A673 (cell line): ENCODE data around the gene CYS1. TPM values are rescaled to one million over a fixed set of nuclear protein-coding genes. Genes with fewer than 3 reads are reported as not detected.
"Not testable (repeated sequence)": the region's sequence is repeated elsewhere in the genome, so short reads cannot be mapped to it uniquely, and the experiment has no call there.

ENCODE experiments used
- BruUV-seq: library from RNA; stranded (reverse); fragments of 400-500 nt; replicated peaks from 2 replicates; lab custom pipeline; 2021; lab: Mats Ljungman, UMichigan
- CTCF ChIA-PET: fragments of 300-600 bp; sonication (Branson Sonifier 250); formaldehyde crosslinking; loops from one replicate; lab custom pipeline; 2022; ENCODE audit warnings: antibody characterized with exemption; lab: Charles Lee
- POLR2A ChIA-PET: fragments of 300-600 bp; sonication (Branson Sonifier 250); formaldehyde crosslinking; loops from one replicate; lab custom pipeline; 2022; ENCODE audit warnings: antibody characterized with exemption; ENCODE audit not compliant: low non-redundant PET; lab: Charles Lee
- DNase-seq: peaks from one replicate; pipeline ENCODE4 v3.0.0-alpha.2; 2015; ENCODE audit warnings: low spot score
- H3K27ac ChIP-seq: fragments of 200-600 bp; sonication (generic); 2 replicates; pipeline ENCODE4 v1.5.1; 2016; ENCODE audit warnings: mixed run types, low read depth, mild to moderate bottlenecking, mixed read lengths, antibody characterized with exemption, low read length; ENCODE audit not compliant: poor library complexity, severe bottlenecking
- H3K27me3 ChIP-seq: fragments of 200-600 bp; sonication (generic); replicated peaks from 2 replicates; pipeline ENCODE4 v1.6.1; 2017; ENCODE audit warnings: mixed run types, low read depth, mild to moderate bottlenecking, mixed read lengths, antibody characterized with exemption, low read length; ENCODE audit not compliant: insufficient read depth, poor library complexity
- H3K36me3 ChIP-seq: fragments of 200-600 bp; sonication (generic); 2 replicates; pipeline ENCODE4 v1.6.1; 2016; ENCODE audit warnings: mixed run types, mild to moderate bottlenecking, mixed read lengths, antibody characterized with exemption, low read length; ENCODE audit not compliant: insufficient read depth, poor library complexity, severe bottlenecking
- H3K4me1 ChIP-seq: fragments of 200-600 bp; sonication (generic); 2 replicates; pipeline ENCODE4 v1.6.1; 2017; ENCODE audit warnings: mixed run types, mild to moderate bottlenecking, mixed read lengths, antibody characterized with exemption, low read length; ENCODE audit not compliant: insufficient read depth, poor library complexity, severe bottlenecking
- H3K4me3 ChIP-seq: fragments of 200-600 bp; sonication (generic); 2 replicates; pipeline ENCODE4 v1.5.1; 2016; ENCODE audit warnings: low read depth, mixed run types, mild to moderate bottlenecking, mixed read lengths, low read length; ENCODE audit not compliant: poor library complexity, severe bottlenecking
- H3K9me3 ChIP-seq: fragments of 200-600 bp; sonication (generic); 2 replicates; pipeline ENCODE4 v1.6.1; 2016; ENCODE audit warnings: mixed run types, low read depth, mild to moderate bottlenecking, mixed read lengths, antibody characterized with exemption, low read length; ENCODE audit not compliant: poor library complexity, severe bottlenecking
- EZH2 ChIP-seq: fragments of 200-600 bp; sonication (generic); IDR thresholded peaks from 2 replicates; pipeline ENCODE4 v1.6.1; 2017; ENCODE audit warnings: borderline replicate concordance, low read depth, mild to moderate bottlenecking, mixed read lengths, antibody characterized with exemption, low read length; ENCODE audit not compliant: poor library complexity, severe bottlenecking
- intact Hi-C: fragments of 100-400 bp; cut with micrococcal nuclease; formaldehyde crosslinking; loops from one replicate; pipeline ENCODE4 v1.10.0; 2022; ENCODE audit not compliant: unreplicated experiment
- total RNA-seq: library from RNA; stranded (reverse); gene quantifications from 2 replicates; pipeline ENCODE4 v1.2.3, GENCODE V29; 2021
- TF ChIP-seq, protein P1 (sequence below): fragments of 300-800, 200-600 bp; sonication (generic); conservative IDR thresholded peaks from 2 replicates; pipeline ENCODE4 v1.5.1; 2017; ENCODE audit warnings: low read depth, mild to moderate bottlenecking, antibody characterized with exemption, low read length, moderate library complexity, mixed read lengths

CYS1 gene
- total RNA-seq, 1 experiment from 2014 or later = not detected

DNA sequence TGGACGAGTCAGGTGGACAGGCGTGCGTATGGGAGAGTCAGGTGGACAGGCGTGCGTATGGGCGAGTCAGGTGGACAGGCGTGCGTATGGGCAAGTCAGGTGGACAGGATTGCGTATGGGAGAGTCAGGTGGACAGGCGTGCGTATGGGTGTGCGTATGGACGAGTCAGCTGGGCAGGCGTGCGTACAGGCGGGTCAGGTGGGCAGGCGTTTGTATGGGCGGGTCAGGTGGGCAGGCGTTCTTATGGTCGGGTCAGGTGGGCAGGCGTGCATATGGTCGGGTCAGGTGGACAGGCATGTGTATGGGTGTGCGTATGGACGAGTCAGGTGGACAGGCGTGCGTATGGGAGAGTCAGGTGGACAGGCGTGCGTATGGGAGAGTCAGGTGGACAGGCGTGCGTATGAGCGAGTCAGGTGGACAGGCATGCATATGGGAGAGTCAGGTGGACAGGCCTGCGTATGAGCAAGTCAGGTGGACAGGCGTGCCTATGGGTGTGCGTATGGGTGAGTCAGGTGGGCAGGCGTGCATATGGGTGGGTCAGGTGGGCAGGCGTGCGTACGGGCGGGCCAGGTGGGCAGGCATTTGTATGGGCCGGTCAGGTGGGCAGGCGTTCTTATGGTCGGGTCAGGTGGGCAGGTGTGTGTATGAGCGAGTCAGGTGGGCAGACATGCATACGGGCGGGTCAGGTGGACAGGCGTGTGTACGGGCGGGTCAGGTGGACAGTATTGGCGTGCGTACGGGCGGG is 69.2 kb downstream of the CYS1 start:
- H3K4me1 ChIP-seq, intact Hi-C loops, H3K27ac ChIP-seq, CTCF ChIA-PET, H3K9me3 ChIP-seq, H3K27me3 ChIP-seq, H3K4me3 ChIP-seq, DNase-seq, BruUV-seq, H3K36me3 ChIP-seq, POLR2A ChIA-PET: not testable (repeated sequence)

- BruUV-seq = no TSS peak
- ChIA-PET CTCF (no interaction called here), POLR2A (no interaction called here)
- no peaks in the 10 kb centered on the region for H3K9me3 ChIP-seq
- no peak overlapping the region for H3K27ac ChIP-seq
- no peak overlapping the region for H3K4me3 ChIP-seq
- no peaks in the 10 kb centered on the region for H3K27me3 ChIP-seq
- no peak for DNase-seq
- H3K4me1 ChIP-seq = peaks cover 5% of the 10 kb centered on the region
- no peaks in the 10 kb centered on the region for H3K36me3 ChIP-seq
- intact Hi-C loops = no loop called here
- TF ChIP-seq, protein P1, sequence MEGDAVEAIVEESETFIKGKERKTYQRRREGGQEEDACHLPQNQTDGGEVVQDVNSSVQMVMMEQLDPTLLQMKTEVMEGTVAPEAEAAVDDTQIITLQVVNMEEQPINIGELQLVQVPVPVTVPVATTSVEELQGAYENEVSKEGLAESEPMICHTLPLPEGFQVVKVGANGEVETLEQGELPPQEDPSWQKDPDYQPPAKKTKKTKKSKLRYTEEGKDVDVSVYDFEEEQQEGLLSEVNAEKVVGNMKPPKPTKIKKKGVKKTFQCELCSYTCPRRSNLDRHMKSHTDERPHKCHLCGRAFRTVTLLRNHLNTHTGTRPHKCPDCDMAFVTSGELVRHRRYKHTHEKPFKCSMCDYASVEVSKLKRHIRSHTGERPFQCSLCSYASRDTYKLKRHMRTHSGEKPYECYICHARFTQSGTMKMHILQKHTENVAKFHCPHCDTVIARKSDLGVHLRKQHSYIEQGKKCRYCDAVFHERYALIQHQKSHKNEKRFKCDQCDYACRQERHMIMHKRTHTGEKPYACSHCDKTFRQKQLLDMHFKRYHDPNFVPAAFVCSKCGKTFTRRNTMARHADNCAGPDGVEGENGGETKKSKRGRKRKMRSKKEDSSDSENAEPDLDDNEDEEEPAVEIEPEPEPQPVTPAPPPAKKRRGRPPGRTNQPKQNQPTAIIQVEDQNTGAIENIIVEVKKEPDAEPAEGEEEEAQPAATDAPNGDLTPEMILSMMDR = no peak
- TF ChIP-seq EZH2 = no peak
Observed at GRCh38 chr2:10009811-10010781, 70.1 kb downstream of the CYS1 start.

GRCh38 chr2:10009271-10009810 is 70.9 kb downstream of the CYS1 start:
- ChIA-PET CTCF (no interaction called here), POLR2A (no interaction called here)
- DNase-seq = no peak
- Histone ChIP-seq H3K9me3 (no peaks in the 10 kb centered on the region), H3K4me1 (peaks cover 5% of the 10 kb centered on the region), H3K27me3 (no peaks in the 10 kb centered on the region), H3K4me3 (no peak overlapping the region), H3K27ac (no peak overlapping the region), H3K36me3 (no peaks in the 10 kb centered on the region)
- intact Hi-C loops = no loop called here
- TF ChIP-seq, protein P1 = no peak
- TF ChIP-seq EZH2 = no peak
- BruUV-seq = no TSS peak
